Stomach smooth muscle (tissue), 2 donors: Measurements from ENCODE around the gene OBSCN.

ENCODE experiments used
- H3K27ac ChIP-seq: one replicate; pipeline ENCODE4 v1.7.0; 2013; ENCODE audit warnings: mild to moderate bottlenecking, low read length, inconsistent platforms
- H3K27me3 ChIP-seq, 2 donors: one replicate each; pipeline ENCODE4 v1.7.0; 2013; ENCODE audit warnings: low read length in 2 of 2; ENCODE audit not compliant: insufficient read depth in 2 of 2, control insufficient read depth in 1 of 2
- H3K36me3 ChIP-seq, 2 donors: one replicate each; pipeline ENCODE4 v1.7.0; 2013; ENCODE audit warnings: low read length in 2 of 2; ENCODE audit not compliant: control insufficient read depth in 2 of 2, insufficient read depth in 2 of 2
- H3K4me1 ChIP-seq: one replicate; pipeline ENCODE4 v1.7.0; 2013; ENCODE audit warnings: low read length; ENCODE audit not compliant: control insufficient read depth, insufficient read depth
- H3K4me3 ChIP-seq, 2 donors: one replicate each; pipeline ENCODE4 v1.7.0; 2013; ENCODE audit warnings: low read length in 2 of 2
- H3K9ac ChIP-seq, 2 donors: one replicate each; pipeline ENCODE4 v1.7.0; 2013; ENCODE audit warnings: low read length in 2 of 2, mild to moderate bottlenecking in 1 of 2
- H3K9me3 ChIP-seq, 2 donors: one replicate each; pipeline ENCODE4 v1.7.0; 2013; ENCODE audit warnings: low read length in 2 of 2; ENCODE audit not compliant: control insufficient read depth in 2 of 2
- donor health status: healthy.
- donor health status: Pancreatic carcinoma.

OBSCN gene

DNA sequence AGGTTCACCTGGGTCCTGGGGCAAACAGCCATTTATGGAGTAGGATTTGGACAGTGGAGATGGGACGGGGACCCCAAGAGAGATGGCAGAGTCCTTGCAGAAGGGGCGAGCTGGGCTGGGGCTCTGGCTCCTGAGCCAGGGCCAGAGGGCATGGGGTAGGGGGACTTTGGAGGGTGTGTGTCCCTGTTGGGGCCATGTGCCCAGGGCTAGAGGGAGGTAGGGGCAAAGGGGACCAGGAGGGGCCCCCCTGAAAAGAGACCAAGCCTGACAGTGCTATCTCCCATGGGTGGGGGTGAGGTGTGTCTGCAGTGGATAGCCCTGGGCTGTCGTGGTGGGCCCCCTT is 106.4 kb downstream of the OBSCN start:
- Histone ChIP-seq H3K4me1 (no peaks in the 10 kb centered on the region), H3K36me3 (no peaks in the 10 kb centered on the region), H3K9ac (no peak overlapping the region), H3K9me3 (peaks cover 4 to 18% of the 10 kb centered on the region in 2 donors), H3K4me3 (no peak overlapping the region), H3K27me3 (peaks cover 0 to 3% of the 10 kb centered on the region in 2 donors), H3K27ac (no peak overlapping the region)

DNA sequence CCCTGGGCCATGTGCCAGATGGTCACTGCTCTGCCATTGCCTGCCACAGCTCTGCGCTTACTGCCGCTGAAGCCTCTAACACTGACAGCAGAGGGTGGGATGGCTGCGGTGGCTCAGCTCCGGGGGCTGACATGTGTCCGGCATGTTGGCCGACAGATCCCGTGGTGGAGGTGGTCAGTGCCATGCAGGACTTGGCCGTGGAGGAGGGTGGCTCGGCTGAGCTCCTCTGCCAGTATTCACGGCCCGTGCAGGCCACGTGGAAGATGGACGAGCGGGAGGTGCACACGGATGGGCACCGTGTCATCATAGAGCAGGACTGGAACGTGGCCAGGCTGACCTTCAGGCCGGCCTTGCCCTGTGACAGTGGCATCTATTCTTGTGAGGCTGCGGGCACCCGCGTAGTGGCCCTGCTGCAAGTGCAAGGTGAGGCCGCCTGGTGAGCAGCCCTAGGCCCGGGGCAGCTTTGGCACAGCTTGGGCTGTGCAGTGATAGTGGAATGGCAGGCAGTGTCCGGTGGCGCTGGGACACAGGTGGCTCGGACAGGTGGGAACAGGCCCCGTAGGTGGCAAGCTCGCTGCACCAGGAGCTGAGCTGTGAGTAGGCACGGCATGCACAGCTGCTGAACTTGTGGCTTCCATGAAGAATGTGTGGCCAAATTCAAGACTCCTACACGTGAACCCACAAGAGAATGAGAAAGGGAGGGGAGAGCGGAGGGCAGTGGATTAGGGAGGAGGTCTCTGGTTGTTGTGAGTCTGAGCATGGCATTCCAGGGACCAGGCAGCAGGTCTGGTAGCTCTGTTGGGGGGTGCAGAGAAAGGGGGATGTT is 107.0 kb downstream of the OBSCN start:
- Histone ChIP-seq H3K4me1 (no peaks in the 10 kb centered on the region), H3K27me3 (peaks cover 0 to 3% of the 10 kb centered on the region in 2 donors), H3K9me3 (peaks cover 4 to 18% of the 10 kb centered on the region in 2 donors), H3K27ac (no peak overlapping the region), H3K4me3 (no peak overlapping the region), H3K9ac (no peak overlapping the region), H3K36me3 (peaks cover 0 to 4% of the 10 kb centered on the region in 2 donors)

DNA sequence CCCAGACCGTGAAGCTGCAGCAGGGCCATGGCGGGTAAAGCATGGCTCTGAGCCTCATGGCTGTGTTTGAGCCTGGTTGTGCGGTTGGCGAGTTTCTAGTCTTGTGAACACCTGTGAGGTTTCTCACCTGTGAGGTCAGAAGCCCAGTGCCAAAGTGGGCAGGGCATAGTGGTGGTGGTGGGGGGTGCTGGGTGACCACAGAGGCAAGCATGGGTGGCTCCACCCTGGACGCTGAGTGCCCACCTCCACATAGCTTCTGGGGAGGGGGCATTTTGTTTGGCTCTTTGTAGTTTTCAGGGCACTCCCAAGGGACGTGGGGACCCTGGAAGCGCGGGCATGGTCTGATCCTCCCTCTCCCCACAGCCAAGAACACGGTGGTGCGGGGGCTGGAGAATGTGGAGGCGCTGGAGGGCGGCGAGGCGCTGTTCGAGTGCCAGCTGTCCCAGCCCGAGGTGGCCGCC is 107.7 kb downstream of the OBSCN start:
- Histone ChIP-seq H3K4me3 (no peak overlapping the region), H3K36me3 (peaks cover 0 to 8% of the 10 kb centered on the region in 2 donors), H3K9ac (no peak overlapping the region), H3K9me3 (peaks cover 1 to 18% of the 10 kb centered on the region in 2 donors), H3K27me3 (peaks cover 0 to 3% of the 10 kb centered on the region in 2 donors), H3K4me1 (no peaks in the 10 kb centered on the region), H3K27ac (no peak overlapping the region)

DNA sequence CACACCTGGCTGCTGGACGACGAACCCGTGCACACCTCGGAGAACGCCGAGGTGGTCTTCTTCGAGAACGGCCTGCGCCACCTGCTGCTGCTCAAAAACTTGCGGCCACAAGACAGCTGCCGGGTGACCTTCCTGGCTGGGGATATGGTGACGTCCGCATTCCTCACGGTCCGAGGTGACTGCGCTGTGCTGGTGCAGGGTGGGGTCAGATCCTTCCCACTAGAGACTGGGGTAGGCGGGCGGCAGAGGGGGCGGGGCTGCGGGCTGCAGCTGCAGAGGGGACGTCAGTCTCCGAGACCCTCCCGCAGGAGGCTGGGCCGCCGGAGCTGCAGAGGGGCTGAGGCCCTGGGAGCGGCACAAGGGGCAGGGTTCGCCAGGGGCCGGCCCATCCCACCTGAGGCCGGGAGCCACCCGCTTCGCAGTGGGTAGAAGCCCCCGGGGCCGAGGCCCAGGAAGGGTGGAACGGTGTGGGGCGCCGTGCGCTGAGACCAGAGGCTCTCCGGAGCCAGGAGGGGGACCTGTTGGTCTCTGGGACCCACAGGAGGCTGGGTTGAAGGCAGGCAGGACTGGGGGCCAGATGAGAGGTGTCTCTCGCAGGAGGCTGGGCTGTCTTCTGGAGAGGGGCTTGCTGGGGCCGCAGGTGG is 108.2 kb downstream of the OBSCN start:
- peaks cover 0 to 2% of the 10 kb centered on the region in 2 donors for H3K27me3 ChIP-seq
- H3K36me3 ChIP-seq, result peaks cover 0 to 11% of the 10 kb centered on the region in 2 donors
- H3K9ac ChIP-seq, result no peak overlapping the region
- H3K9me3 ChIP-seq, result peaks cover 0 to 18% of the 10 kb centered on the region in 2 donors
- H3K4me1 ChIP-seq, result no peaks in the 10 kb centered on the region
- H3K4me3 ChIP-seq, result no peak overlapping the region
- H3K27ac ChIP-seq, result no peak overlapping the region

DNA sequence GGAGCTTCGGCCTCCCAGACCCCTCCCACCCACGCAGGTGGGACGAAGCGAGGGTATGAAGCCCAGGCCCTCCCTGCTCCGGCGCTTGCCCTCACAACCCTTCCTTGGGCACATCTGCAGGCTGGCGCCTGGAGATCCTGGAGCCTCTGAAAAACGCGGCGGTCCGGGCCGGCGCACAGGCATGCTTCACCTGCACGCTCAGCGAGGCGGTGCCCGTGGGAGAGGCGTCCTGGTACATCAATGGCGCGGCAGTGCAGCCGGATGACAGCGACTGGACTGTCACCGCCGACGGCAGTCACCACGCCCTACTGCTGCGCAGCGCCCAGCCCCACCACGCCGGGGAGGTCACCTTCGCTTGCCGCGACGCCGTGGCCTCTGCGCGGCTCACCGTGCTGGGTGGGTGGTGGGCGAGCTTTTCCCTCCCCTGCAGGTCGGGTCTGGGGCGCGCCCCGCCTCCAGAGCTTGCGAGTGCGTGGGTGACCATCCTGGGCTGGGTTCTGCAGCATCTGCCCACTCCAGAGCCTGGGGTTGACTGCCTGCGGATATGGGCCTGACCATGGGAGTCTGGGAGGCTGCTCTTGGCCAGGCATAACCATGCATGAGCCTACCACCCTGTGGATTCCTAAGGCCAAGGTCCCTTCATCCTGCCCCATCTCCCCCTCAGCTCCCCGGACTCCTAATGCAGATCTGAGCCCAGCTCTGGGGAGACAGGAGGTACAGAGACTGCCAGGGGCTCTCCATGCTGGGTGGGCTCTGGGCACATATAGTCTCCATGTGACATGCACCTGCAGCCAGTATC is 108.9 kb downstream of the OBSCN start:
- Histone ChIP-seq H3K9ac (no peak overlapping the region), H3K4me1 (no peaks in the 10 kb centered on the region), H3K27ac (no peak overlapping the region), H3K36me3 (peaks cover 0 to 13% of the 10 kb centered on the region in 2 donors), H3K27me3 (peaks cover 0 to under 1% of the 10 kb centered on the region in 2 donors), H3K9me3 (peaks cover 0 to 15% of the 10 kb centered on the region in 2 donors), H3K4me3 (no peak overlapping the region)

DNA sequence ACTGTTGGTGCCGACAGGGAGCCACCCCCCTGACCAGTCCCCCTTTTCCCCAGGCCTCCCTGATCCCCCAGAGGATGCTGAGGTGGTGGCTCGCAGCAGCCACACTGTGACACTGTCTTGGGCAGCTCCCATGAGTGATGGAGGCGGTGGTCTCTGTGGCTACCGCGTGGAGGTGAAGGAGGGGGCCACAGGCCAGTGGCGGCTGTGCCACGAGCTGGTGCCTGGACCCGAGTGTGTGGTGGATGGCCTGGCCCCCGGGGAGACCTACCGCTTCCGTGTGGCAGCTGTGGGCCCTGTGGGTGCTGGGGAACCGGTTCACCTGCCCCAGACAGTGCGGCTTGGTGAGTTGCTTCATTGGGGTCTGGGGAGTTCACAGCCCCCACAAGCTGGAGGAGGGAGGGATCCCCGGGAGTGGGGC is 109.6 kb downstream of the OBSCN start:
- Histone ChIP-seq H3K9me3 (peaks cover 0 to 9% of the 10 kb centered on the region in 2 donors), H3K27me3 (no peaks in the 10 kb centered on the region), H3K27ac (no peak overlapping the region), H3K4me1 (no peaks in the 10 kb centered on the region), H3K36me3 (peaks cover 0 to 13% of the 10 kb centered on the region in 2 donors), H3K4me3 (no peak overlapping the region), H3K9ac (no peak overlapping the region)

DNA sequence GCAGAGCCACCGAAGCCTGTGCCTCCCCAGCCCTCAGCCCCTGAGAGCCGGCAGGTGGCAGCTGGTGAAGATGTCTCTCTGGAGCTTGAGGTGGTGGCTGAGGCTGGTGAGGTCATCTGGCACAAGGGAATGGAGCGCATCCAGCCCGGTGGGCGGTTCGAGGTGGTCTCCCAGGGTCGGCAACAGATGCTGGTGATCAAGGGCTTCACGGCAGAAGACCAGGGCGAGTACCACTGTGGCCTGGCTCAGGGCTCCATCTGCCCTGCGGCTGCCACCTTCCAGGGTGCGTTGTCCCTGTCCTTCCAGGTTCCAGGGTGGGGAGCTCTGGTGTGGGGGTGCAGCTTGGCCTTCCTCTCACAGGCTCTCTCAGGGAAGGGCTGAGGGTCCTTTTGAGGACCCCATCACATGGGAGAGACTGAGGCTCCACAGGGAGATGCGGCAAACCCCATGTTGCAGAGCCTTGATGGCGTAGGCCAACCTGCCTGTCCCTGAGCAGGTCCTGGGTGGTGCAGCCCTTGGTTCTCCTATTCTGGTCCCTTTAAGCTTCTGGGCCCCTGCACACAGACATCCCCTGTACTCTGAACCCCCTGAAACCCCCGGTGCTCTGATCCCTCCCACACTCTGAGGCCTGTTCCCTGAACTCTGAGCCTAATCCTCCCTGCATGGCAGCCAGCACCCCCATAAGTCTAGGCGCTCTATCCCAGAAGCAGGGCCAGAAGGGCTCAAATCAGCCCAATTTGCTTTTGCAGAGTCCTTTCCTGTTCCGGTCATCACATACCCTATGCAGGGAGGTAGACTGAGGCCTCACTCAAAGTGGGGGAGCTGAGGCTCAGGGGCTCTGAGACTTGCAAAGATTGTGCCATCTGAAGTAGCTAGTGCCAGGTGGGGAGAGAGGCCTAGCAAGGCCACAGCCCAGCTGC is 110.3 kb downstream of the OBSCN start:
- Histone ChIP-seq H3K4me1 (no peaks in the 10 kb centered on the region), H3K9me3 (peaks cover 0 to 4% of the 10 kb centered on the region in 2 donors), H3K27ac (no peak overlapping the region), H3K27me3 (no peaks in the 10 kb centered on the region), H3K36me3 (peaks cover 0 to 13% of the 10 kb centered on the region in 2 donors), H3K9ac (no peak overlapping the region), H3K4me3 (no peak overlapping the region)

DNA sequence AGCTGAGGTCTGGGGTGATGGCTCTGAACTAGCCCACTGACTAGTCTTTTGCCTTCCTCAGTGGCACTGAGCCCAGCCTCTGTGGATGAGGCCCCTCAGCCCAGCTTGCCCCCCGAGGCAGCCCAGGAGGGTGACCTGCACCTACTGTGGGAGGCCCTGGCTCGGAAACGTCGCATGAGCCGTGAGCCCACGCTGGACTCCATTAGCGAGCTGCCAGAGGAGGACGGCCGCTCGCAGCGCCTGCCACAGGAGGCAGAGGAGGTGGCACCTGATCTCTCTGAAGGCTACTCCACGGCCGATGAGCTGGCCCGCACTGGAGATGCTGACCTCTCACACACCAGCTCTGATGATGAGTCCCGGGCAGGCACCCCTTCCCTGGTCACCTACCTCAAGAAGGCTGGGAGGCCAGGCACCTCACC is 111.0 kb downstream of the OBSCN start:
- Histone ChIP-seq H3K4me3 (no peak overlapping the region), H3K9me3 (no peaks in the 10 kb centered on the region), H3K27me3 (no peaks in the 10 kb centered on the region), H3K4me1 (no peaks in the 10 kb centered on the region), H3K9ac (no peak overlapping the region), H3K27ac (no peak overlapping the region), H3K36me3 (peaks cover 0 to 13% of the 10 kb centered on the region in 2 donors)

DNA sequence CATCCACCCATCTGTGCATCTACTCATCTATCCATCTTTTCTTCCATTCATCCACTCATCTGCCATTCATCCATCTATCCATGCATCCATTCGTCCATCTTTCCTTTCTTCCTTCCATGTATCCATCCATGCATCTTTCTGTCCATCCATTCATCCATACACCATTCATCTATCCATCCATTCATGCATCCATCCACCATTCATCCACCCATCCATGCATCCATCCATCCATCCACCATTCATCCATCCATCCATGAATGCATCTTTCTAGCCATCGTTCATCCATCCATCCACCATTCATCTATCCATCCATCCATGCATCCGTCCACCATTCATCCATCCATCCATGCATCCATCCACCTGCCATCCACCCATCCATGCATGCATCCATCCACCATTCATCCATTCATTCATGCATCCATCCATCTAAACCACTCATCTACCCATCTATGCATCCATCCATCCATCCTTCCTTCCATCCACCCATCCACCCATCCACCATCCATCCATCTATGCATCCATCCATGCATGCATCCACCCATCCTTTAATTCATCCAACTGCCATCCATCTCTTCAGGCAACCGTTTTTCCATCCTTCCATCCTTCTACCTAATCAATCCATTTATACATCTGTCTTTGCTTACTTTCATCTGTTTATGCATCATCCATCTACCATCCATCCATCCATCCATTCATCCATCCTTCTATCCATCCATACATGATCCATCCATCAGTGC is 111.7 kb downstream of the OBSCN start:
- Histone ChIP-seq H3K9me3 (peaks cover 0 to under 1% of the 10 kb centered on the region in 2 donors), H3K9ac (no peak overlapping the region), H3K4me1 (no peaks in the 10 kb centered on the region), H3K27me3 (no peaks in the 10 kb centered on the region), H3K36me3 (peaks cover 0 to 14% of the 10 kb centered on the region in 2 donors), H3K4me3 (no peak overlapping the region), H3K27ac (no peak overlapping the region)
